GM12801 (cell line): ENCODE results near the gene KCNMB2.

Experiments used
- TF ChIP-seq, protein P1 (sequence below): IDR thresholded peaks from one replicate; pipeline ENCODE4 v1.5.1; 2011; ENCODE audit warnings: control low read depth; ENCODE audit not compliant: insufficient read length; ENCODE audit errors: extremely low read depth

KCNMB2 gene

DNA sequence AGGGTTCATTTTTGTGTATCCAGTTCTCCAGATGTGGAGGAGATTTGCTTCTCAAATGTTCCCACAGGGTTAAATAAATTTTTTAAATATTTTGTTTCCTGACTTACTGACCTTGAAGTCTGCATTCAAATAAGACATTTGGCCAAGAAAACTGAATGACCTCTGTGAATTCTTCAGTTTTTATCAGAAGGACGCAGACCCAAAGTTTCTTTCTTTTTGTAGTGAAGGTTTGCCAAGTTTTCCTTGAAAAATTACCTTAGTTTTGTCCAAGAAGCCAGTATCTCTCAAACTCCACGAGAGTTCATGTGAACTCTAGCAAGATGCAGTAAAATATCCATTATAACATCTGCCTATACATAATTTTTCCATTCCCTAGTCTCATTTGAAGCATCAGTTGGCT lies 332.4 kb downstream of the KCNMB2 start:
- TF ChIP-seq, protein P1, sequence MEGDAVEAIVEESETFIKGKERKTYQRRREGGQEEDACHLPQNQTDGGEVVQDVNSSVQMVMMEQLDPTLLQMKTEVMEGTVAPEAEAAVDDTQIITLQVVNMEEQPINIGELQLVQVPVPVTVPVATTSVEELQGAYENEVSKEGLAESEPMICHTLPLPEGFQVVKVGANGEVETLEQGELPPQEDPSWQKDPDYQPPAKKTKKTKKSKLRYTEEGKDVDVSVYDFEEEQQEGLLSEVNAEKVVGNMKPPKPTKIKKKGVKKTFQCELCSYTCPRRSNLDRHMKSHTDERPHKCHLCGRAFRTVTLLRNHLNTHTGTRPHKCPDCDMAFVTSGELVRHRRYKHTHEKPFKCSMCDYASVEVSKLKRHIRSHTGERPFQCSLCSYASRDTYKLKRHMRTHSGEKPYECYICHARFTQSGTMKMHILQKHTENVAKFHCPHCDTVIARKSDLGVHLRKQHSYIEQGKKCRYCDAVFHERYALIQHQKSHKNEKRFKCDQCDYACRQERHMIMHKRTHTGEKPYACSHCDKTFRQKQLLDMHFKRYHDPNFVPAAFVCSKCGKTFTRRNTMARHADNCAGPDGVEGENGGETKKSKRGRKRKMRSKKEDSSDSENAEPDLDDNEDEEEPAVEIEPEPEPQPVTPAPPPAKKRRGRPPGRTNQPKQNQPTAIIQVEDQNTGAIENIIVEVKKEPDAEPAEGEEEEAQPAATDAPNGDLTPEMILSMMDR, result no peak

DNA sequence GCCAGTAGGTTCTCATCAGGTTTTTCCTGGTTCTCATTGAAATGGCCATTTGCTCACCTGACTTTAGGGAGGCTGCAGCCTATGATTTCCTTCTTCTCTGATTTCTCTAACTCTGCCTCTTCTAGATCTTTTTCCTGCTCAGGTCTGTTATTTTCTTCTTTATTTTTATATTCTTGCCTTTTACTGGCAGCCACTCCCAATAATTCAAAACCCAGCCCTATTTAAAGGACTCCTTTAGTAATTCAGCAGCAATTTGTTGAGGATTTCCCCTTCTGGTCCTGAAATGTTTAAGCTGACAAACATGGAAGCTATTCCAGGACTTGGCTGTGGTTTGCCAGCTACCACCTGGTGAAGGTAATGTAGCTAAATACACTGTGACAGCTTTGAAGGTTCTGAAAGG lies 333.8 kb downstream of the KCNMB2 start:
- TF ChIP-seq, protein P1, result no peak

DNA sequence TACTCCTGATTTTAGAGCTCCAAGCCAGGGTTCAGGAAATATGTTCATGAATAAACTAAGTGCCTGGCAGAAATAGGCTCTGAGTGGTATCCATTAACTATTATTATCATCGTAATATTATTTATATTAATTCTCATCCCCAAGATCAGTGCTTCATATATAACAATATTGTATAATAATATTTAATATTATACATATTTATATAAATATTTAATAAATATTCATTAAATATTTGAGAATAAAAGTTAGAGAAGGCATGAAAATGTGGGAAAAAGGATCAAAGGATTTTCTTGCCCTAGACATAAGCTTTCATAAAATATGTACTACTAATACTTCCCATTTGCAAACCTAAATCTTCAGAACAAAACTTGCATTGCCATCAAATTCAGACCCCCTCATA lies 338.9 kb downstream of the KCNMB2 start:
- TF ChIP-seq, protein P1, result no peak

- TF ChIP-seq, protein P1, result no peak
Measured at GRCh38 chr3:178875836-178876235, 339.6 kb downstream of the KCNMB2 start.

DNA sequence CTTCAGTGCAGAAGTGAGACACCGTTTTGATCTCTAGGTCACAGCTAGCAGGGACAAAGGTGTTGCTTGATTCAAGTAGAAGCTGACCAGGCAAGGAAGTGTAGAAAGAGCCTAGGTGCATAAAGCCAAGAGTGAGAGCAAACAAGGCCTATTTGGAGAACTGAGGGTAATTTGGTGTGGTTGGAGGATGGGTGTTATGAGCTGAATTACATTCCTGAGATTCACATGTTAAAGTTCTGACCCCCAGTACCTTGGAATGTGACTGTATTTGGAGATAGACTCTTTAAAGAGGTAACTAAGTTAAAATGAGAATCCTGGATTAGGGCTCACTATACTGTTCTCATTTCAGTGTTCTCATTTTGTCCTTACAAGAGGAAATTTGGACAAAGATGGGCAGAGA lies 344.0 kb downstream of the KCNMB2 start:
- TF ChIP-seq, protein P1, result no peak
